ENCODE results near the gene PRLR. TPM values are rescaled to one million over a fixed set of nuclear protein-coding genes. Genes with fewer than 3 reads are reported as not detected.

PRLR gene
- total RNA-seq, 2 experiments from 2014 or later, result 0.02 TPM; not detected in 1

GRCh38 chr5:35023391-35024178 is 206.7 kb downstream of the PRLR start:
- POLR2A ChIA-PET, result no interaction called here
- DNase-seq (no peak), ATAC-seq (no peak)
- Mint-ChIP-seq H3K27me3 (peaks cover 7% of the 10 kb centered on the region), H3K36me3 (ENCODE audit: low read depth) (no peaks in the 10 kb centered on the region), H3K4me3 (no peak overlapping the region), H3K9me3 (ENCODE audit: low read depth) (no peaks in the 10 kb centered on the region), H3K27ac (no peak overlapping the region), H3K4me1 (no peaks in the 10 kb centered on the region)
- intact Hi-C loops (cut with DNase I, micrococcal nuclease), result no loop called here
- CTCF ChIA-PET, result no interaction called here

- CTCF ChIA-PET, result interaction anchor here (1.4 kb wide), 1 partner anchor 13 kb away, joined by 8 read pairs; no protein-coding TSS in a partner anchor
- Mint-ChIP-seq H3K27me3 (peaks cover 23% of the 10 kb centered on the region), H3K4me1 (peaks cover 6% of the 10 kb centered on the region), H3K9me3 (ENCODE audit: low read depth) (peaks cover 5% of the 10 kb centered on the region), H3K27ac (no peak overlapping the region), H3K4me3 (no peak overlapping the region), H3K36me3 (ENCODE audit: low read depth) (peaks cover 1% of the 10 kb centered on the region)
- no peak for DNase-seq
- POLR2A ChIA-PET, result no interaction called here
- intact Hi-C loops (cut with DNase I, micrococcal nuclease), result no loop called here
- peak; percentile 47 for ATAC-seq
These were observed 213.9 kb downstream of the PRLR start for GRCh38 chr5:35016174-35017051.

GRCh38 chr5:35015063-35015462 is 215.2 kb downstream of the PRLR start:
- DNase-seq (no peak), ATAC-seq (no peak)
- Mint-ChIP-seq H3K4me3 (no peak overlapping the region), H3K9me3 (ENCODE audit: low read depth) (peaks cover 5% of the 10 kb centered on the region), H3K4me1 (peaks cover 6% of the 10 kb centered on the region), H3K27ac (no peak overlapping the region), H3K36me3 (ENCODE audit: low read depth) (peaks cover 1% of the 10 kb centered on the region), H3K27me3 (peaks cover 24% of the 10 kb centered on the region)
- POLR2A ChIA-PET, result no interaction called here
- CTCF ChIA-PET, result no interaction called here
- intact Hi-C loops (cut with DNase I, micrococcal nuclease), result no loop called here

- H3K27ac Mint-ChIP-seq, result no peak overlapping the region
- peaks cover 6% of the 10 kb centered on the region for H3K4me1 Mint-ChIP-seq
- H3K4me3 Mint-ChIP-seq, result no peak overlapping the region
- H3K27me3 Mint-ChIP-seq, result peaks cover 29% of the 10 kb centered on the region
- ChIA-PET CTCF (no interaction called here), POLR2A (no interaction called here)
- ATAC-seq (no peak), DNase-seq (no peak)
- intact Hi-C loops (cut with DNase I, micrococcal nuclease), result no loop called here
- peaks cover 3% of the 10 kb centered on the region for H3K9me3 Mint-ChIP-seq (ENCODE audit: low read depth)
- peaks cover 1% of the 10 kb centered on the region for H3K36me3 Mint-ChIP-seq (ENCODE audit: low read depth)
These were observed 217.5 kb downstream of the PRLR start for GRCh38 chr5:35012796-35013195.

GRCh38 chr5:35012365-35012764 is 217.9 kb downstream of the PRLR start:
- H3K27ac Mint-ChIP-seq, result no peak overlapping the region
- H3K36me3 Mint-ChIP-seq (ENCODE audit: low read depth), result peaks cover 1% of the 10 kb centered on the region
- ChIA-PET POLR2A (no interaction called here), CTCF (no interaction called here)
- intact Hi-C loops (cut with DNase I, micrococcal nuclease), result no loop called here
- ATAC-seq (no peak), DNase-seq (no peak)
- peaks cover 6% of the 10 kb centered on the region for H3K4me1 Mint-ChIP-seq
- no peak overlapping the region for H3K4me3 Mint-ChIP-seq
- H3K27me3 Mint-ChIP-seq, result peaks cover 29% of the 10 kb centered on the region
- H3K9me3 Mint-ChIP-seq (ENCODE audit: low read depth), result peaks cover 3% of the 10 kb centered on the region

GRCh38 chr5:35010676-35011075 is 219.6 kb downstream of the PRLR start:
- Mint-ChIP-seq H3K27me3 (peaks cover 26% of the 10 kb centered on the region), H3K27ac (no peak overlapping the region), H3K4me3 (no peak overlapping the region), H3K9me3 (ENCODE audit: low read depth) (no peaks in the 10 kb centered on the region), H3K4me1 (no peaks in the 10 kb centered on the region), H3K36me3 (ENCODE audit: low read depth) (no peaks in the 10 kb centered on the region)
- intact Hi-C loops (cut with DNase I, micrococcal nuclease), result no loop called here
- no peak for ATAC-seq
- CTCF ChIA-PET, result no interaction called here
- DNase-seq, result no peak
- POLR2A ChIA-PET, result no interaction called here

GRCh38 chr5:35009657-35010056 is 220.6 kb downstream of the PRLR start:
- Mint-ChIP-seq H3K36me3 (ENCODE audit: low read depth) (no peaks in the 10 kb centered on the region), H3K27ac (no peak overlapping the region), H3K9me3 (ENCODE audit: low read depth) (no peaks in the 10 kb centered on the region), H3K4me1 (no peaks in the 10 kb centered on the region), H3K4me3 (no peak overlapping the region), H3K27me3 (peaks cover 24% of the 10 kb centered on the region)
- no peak for DNase-seq
- no peak for ATAC-seq
- POLR2A ChIA-PET, result no interaction called here
- CTCF ChIA-PET, result no interaction called here
- intact Hi-C loops (cut with DNase I, micrococcal nuclease), result no loop called here

GRCh38 chr5:35009019-35009418 is 221.3 kb downstream of the PRLR start:
- DNase-seq (no peak), ATAC-seq (no peak)
- no peaks in the 10 kb centered on the region for H3K36me3 Mint-ChIP-seq (ENCODE audit: low read depth)
- no peaks in the 10 kb centered on the region for H3K4me1 Mint-ChIP-seq
- POLR2A ChIA-PET, result no interaction called here
- H3K27ac Mint-ChIP-seq, result no peak overlapping the region
- H3K4me3 Mint-ChIP-seq, result no peak overlapping the region
- H3K9me3 Mint-ChIP-seq (ENCODE audit: low read depth), result no peaks in the 10 kb centered on the region
- CTCF ChIA-PET, result no interaction called here
- intact Hi-C loops (cut with DNase I, micrococcal nuclease), result no loop called here
- H3K27me3 Mint-ChIP-seq, result peaks cover 26% of the 10 kb centered on the region

GRCh38 chr5:35004771-35005170 is 225.5 kb downstream of the PRLR start:
- Mint-ChIP-seq H3K36me3 (ENCODE audit: low read depth) (no peaks in the 10 kb centered on the region), H3K27me3 (peaks cover 27% of the 10 kb centered on the region), H3K27ac (no peak overlapping the region), H3K4me1 (no peaks in the 10 kb centered on the region), H3K9me3 (ENCODE audit: low read depth) (no peaks in the 10 kb centered on the region), H3K4me3 (no peak overlapping the region)
- intact Hi-C loops (cut with DNase I, micrococcal nuclease), result loop anchor here in 1 of 2 experiments (5.0 kb wide), 1 partner anchor 532 kb away; no protein-coding TSS in a partner anchor
- ChIA-PET CTCF (interaction anchor here (0.6 to 2.1 kb wide), 4 partner anchors 11 to 268 kb away, joined by 3 to 8 read pairs (median 6); no protein-coding TSS in a partner anchor), POLR2A (no interaction called here)
- ATAC-seq, result no peak
- DNase-seq, result no peak

GRCh38 chr5:35004200-35004599 is 226.1 kb downstream of the PRLR start:
- Mint-ChIP-seq H3K36me3 (ENCODE audit: low read depth) (no peaks in the 10 kb centered on the region), H3K27ac (no peak overlapping the region), H3K4me3 (no peak overlapping the region), H3K4me1 (no peaks in the 10 kb centered on the region), H3K9me3 (ENCODE audit: low read depth) (no peaks in the 10 kb centered on the region), H3K27me3 (peaks cover 24% of the 10 kb centered on the region)
- ChIA-PET CTCF (interaction anchor here (0.6 to 3.2 kb wide), 20 partner anchors 11 to 1144 kb away, joined by 3 to 23 read pairs (median 4); no protein-coding TSS in a partner anchor), POLR2A (no interaction called here)
- intact Hi-C loops (cut with DNase I, micrococcal nuclease), result loop anchor here in 1 of 2 experiments (5.0 kb wide), 1 partner anchor 532 kb away; no protein-coding TSS in a partner anchor
- ATAC-seq, result no peak
- DNase-seq, result no peak

GRCh38 chr5:35003018-35003957 is 227.0 kb downstream of the PRLR start:
- no peak overlapping the region for H3K27ac Mint-ChIP-seq
- ATAC-seq, result peak; percentile 72
- peaks cover 20% of the 10 kb centered on the region for H3K27me3 Mint-ChIP-seq
- H3K36me3 Mint-ChIP-seq (ENCODE audit: low read depth), result no peaks in the 10 kb centered on the region
- no peaks in the 10 kb centered on the region for H3K9me3 Mint-ChIP-seq (ENCODE audit: low read depth)
- H3K4me1 Mint-ChIP-seq, result no peaks in the 10 kb centered on the region
- intact Hi-C loops (cut with DNase I, micrococcal nuclease), result loop anchor here (1.0 to 5.0 kb wide), 8 partner anchors 44 to 531 kb away; partner anchors contain the start of genes BRIX1 (in 1 of the 2) and RAD1 (in 1 of the 2)
- ChIA-PET POLR2A (interaction anchor here (0.6 kb wide), 1 partner anchor 527 kb away, joined by 3 read pairs; no protein-coding TSS in a partner anchor), CTCF (interaction anchor here (0.6 to 3.2 kb wide), 36 partner anchors 8 to 1639 kb away, joined by 3 to 23 read pairs (median 3); no protein-coding TSS in a partner anchor)
- H3K4me3 Mint-ChIP-seq, result no peak overlapping the region
- peak; percentile 79 for DNase-seq

Measured in activated CD4-positive, alpha-beta T cell treated with anti-CD3 and anti-CD28 coated beads for 36 hours (primary cell).